Stimulated activated CD4-positive, alpha-beta T cell treated with anti-CD3 and anti-CD28 coated beads, Interleukin-15, amount 100 ng/mL, for 24 hours (primary cell): ENCODE measurements around the gene CCDC146.

Experiments used
- DNase-seq: peaks from one replicate; pipeline ENCODE4 v3.0.0-alpha.2; 2020

The CCDC146 gene

DNA sequence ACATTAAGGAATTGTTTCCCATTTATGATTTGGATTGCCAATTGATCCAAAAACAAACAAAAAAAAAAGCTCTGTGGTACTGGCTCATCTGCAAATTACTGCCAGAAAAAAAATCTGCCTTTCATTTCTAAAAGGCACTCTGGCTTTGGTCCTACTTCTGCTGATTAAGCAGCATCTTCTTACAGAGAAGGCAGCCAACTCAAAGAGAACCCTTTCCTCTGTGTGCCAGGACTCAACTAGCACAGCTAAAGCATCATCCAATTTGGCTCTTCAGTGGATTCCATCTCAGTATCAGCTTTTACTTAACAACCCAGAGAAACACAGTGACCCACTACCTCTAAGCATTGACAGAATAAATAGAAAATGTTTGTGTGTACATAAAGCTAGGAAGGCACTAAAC is 213.2 kb downstream of the CCDC146 start:
- no peak for DNase-seq

DNA sequence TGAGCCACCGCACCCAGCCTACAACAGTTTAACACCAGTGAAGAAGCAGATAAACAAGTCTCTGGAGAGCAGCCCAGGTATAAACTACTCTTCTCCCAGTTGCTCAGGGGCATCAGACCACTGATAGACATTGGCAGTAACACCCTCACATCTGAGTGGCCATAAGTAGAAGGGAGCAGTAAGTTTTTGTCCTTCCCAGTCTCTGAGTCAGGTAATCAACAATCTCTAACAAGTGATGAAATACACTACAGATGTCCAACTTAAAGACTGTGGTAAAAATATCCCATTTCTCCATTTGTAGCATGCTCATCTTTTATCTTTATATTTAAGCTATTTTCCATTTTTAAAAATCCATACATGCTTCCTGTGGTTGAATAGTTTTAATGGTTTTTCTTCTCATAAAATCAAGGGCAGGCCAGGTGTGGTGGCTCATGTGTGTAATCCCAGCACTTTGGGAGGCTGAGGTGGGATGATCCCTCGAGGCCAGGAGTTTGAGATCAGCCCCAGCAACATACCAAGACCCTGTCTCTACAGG is 215.1 kb downstream of the CCDC146 start:
- DNase-seq, result no peak

DNA sequence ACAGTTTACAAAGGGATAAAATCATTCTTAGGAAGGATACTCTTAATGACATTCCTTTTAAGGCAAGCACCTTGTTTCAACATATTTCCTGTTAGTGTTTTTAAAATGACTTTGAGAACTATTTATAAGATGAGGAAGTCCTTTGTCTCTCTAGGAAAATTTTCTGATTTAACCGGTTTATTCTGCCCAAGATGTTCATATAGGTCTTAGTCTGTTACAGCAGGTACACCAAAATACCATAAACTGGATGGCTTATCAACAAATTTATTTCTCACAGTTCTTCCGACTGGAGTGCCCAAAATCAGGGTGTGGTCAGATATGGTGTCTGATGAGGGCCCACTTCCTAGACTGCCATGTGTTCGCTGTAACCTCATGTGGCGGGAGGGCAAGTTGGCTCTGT is 215.8 kb downstream of the CCDC146 start:
- no peak for DNase-seq

DNA sequence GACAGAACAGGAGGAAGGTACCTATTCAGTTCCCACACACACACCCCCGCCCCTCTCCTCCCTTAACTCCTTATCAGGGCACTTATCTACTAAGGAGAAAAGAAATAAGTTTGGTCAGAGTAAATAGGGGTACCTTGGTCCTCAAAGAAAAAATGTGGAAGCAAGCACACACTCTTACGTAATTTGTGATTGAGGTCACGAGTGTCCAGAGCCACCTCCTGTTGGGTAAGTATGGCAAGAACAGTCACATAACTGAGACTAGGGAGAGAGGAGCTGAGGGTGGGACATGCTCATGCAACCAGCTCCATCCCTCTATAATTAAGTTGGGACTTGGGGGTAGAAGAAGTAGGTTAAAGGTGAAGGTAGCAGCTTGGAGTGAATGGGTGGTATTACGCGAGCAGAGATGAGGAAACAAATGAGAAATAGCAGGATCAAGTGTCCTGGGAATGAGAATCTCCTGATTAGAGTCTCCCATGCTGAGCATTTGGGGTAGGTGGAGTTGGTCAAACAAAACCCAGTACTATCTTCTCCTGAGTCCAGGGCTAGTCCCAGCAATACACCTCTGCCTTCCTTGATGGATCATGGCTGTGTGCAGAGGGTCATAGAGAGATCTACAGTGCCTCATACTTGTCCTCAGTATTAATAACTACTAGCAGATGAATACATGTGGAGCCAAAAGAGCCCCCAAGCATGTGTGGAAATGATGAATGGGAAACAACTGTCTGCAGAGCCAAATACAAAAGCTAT is 216.6 kb downstream of the CCDC146 start:
- DNase-seq, result no peak

DNA sequence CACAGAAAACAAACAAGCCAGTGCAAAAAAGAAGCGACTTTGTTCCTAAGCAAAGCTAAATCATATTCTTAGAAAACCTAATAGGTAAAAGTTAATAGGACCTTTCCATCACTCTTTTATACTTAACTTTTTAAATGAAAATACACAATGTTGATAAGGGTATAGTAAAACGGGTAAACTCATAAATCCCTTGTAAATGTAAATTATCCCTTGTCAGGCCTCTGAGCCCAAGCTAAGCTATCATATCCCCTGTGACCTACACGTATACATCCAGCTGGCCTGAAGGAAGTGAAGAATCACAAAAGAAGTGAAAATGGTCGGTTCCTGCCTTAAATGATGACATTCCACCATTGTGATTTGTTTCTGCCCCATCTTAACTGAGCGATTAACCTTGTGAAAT is 217.3 kb downstream of the CCDC146 start:
- no peak for DNase-seq
